Activated T-helper 1 cell treated with anti-CD3 and anti-CD28 coated beads, Interleukin-12 subunit alpha, Interleukin-12 subunit beta, Interleukin-2, Interleukin-4 antibody, amounts not matched to agents 30 ng/mL and 10 ng/mL and 1 ng/mL, durations not matched to agents 14 hours and 24 hours and 36 hours (primary cell): Measurements from ENCODE around the gene SRRM2. TPM values are rescaled to one million over a fixed set of nuclear protein-coding genes. Genes with fewer than 3 reads are reported as not detected.

Experiments
- DNase-seq: peaks from one replicate; pipeline ENCODE4 v3.0.0; 2021; ENCODE audit warnings: low spot score
- H3K27ac Mint-ChIP-seq: one replicate; pipeline ENCODE4 v1.8.0; 2021; ENCODE audit warnings: mild to moderate bottlenecking, mixed read lengths
- H3K27me3 Mint-ChIP-seq: one replicate; pipeline ENCODE4 v1.8.0; 2022; ENCODE audit warnings: mild to moderate bottlenecking, moderate library complexity, mixed read lengths; ENCODE audit not compliant: insufficient read depth
- H3K36me3 Mint-ChIP-seq: one replicate; pipeline ENCODE4 v1.8.0; 2021; ENCODE audit warnings: low read depth, mixed read lengths
- H3K4me1 Mint-ChIP-seq: one replicate; pipeline ENCODE4 v1.8.0; 2021; ENCODE audit warnings: low read depth, mixed read lengths
- H3K4me3 Mint-ChIP-seq: one replicate; pipeline ENCODE4 v1.8.0; 2021; ENCODE audit warnings: mild to moderate bottlenecking, moderate library complexity, mixed read lengths
- H3K9me3 Mint-ChIP-seq: one replicate; pipeline ENCODE4 v1.8.0; 2021; ENCODE audit warnings: mixed read lengths
- intact Hi-C: fragments of 100-400 bp; cut with micrococcal nuclease; formaldehyde crosslinking; loops from one replicate; pipeline ENCODE4 v1.15.1; 2024
- total RNA-seq: library from RNA; stranded (reverse); gene quantifications from 2 replicates; pipeline ENCODE4 v1.2.3, GENCODE V29; 2022

The SRRM2 gene
- total RNA-seq, 1 donor from 2014 or later = 639 TPM

GRCh38 chr16:2710021-2710710 lies 42.3 kb upstream of the SRRM2 start:
- Mint-ChIP-seq H3K9me3 (no peaks in the 10 kb centered on the region), H3K27ac (no peak overlapping the region), H3K4me1 (no peaks in the 10 kb centered on the region), H3K4me3 (no peak overlapping the region), H3K36me3 (peaks cover 3% of the 10 kb centered on the region), H3K27me3 (peaks cover 3% of the 10 kb centered on the region)
- DNase-seq = no peak
- intact Hi-C loops = no loop called here

GRCh38 chr16:2710711-2711231 lies 41.7 kb upstream of the SRRM2 start:
- no peak for DNase-seq
- Mint-ChIP-seq H3K4me1 (no peaks in the 10 kb centered on the region), H3K4me3 (no peak overlapping the region), H3K27ac (no peak overlapping the region), H3K9me3 (no peaks in the 10 kb centered on the region), H3K36me3 (peaks cover 3% of the 10 kb centered on the region), H3K27me3 (peaks cover 3% of the 10 kb centered on the region)
- intact Hi-C loops = no loop called here

GRCh38 chr16:2711370-2712062 lies 40.9 kb upstream of the SRRM2 start:
- intact Hi-C loops = no loop called here
- Mint-ChIP-seq H3K27me3 (peaks cover 3% of the 10 kb centered on the region), H3K27ac (no peak overlapping the region), H3K36me3 (peaks cover 3% of the 10 kb centered on the region), H3K4me3 (no peak overlapping the region), H3K4me1 (no peaks in the 10 kb centered on the region), H3K9me3 (no peaks in the 10 kb centered on the region)
- no peak for DNase-seq

- intact Hi-C loops = no loop called here
- peaks cover 3% of the 10 kb centered on the region for H3K27me3 Mint-ChIP-seq
- DNase-seq = no peak
- no peaks in the 10 kb centered on the region for H3K4me1 Mint-ChIP-seq
- H3K9me3 Mint-ChIP-seq = no peaks in the 10 kb centered on the region
- peaks cover 3% of the 10 kb centered on the region for H3K36me3 Mint-ChIP-seq
- no peak overlapping the region for H3K4me3 Mint-ChIP-seq
- no peak overlapping the region for H3K27ac Mint-ChIP-seq
Measured at GRCh38 chr16:2712063-2712441, 40.4 kb upstream of the SRRM2 start.

GRCh38 chr16:2712546-2712945 lies 39.9 kb upstream of the SRRM2 start:
- no peaks in the 10 kb centered on the region for H3K9me3 Mint-ChIP-seq
- DNase-seq = no peak
- no peak overlapping the region for H3K4me3 Mint-ChIP-seq
- peaks cover 3% of the 10 kb centered on the region for H3K36me3 Mint-ChIP-seq
- H3K4me1 Mint-ChIP-seq = no peaks in the 10 kb centered on the region
- intact Hi-C loops = no loop called here
- H3K27me3 Mint-ChIP-seq = peaks cover 3% of the 10 kb centered on the region
- no peak overlapping the region for H3K27ac Mint-ChIP-seq

GRCh38 chr16:2713523-2713922 lies 38.9 kb upstream of the SRRM2 start:
- H3K27me3 Mint-ChIP-seq = peaks cover 3% of the 10 kb centered on the region
- no peak for DNase-seq
- H3K4me1 Mint-ChIP-seq = no peaks in the 10 kb centered on the region
- H3K9me3 Mint-ChIP-seq = no peaks in the 10 kb centered on the region
- H3K27ac Mint-ChIP-seq = no peak overlapping the region
- peaks cover 1% of the 10 kb centered on the region for H3K36me3 Mint-ChIP-seq
- intact Hi-C loops = no loop called here
- no peak overlapping the region for H3K4me3 Mint-ChIP-seq

DNA sequence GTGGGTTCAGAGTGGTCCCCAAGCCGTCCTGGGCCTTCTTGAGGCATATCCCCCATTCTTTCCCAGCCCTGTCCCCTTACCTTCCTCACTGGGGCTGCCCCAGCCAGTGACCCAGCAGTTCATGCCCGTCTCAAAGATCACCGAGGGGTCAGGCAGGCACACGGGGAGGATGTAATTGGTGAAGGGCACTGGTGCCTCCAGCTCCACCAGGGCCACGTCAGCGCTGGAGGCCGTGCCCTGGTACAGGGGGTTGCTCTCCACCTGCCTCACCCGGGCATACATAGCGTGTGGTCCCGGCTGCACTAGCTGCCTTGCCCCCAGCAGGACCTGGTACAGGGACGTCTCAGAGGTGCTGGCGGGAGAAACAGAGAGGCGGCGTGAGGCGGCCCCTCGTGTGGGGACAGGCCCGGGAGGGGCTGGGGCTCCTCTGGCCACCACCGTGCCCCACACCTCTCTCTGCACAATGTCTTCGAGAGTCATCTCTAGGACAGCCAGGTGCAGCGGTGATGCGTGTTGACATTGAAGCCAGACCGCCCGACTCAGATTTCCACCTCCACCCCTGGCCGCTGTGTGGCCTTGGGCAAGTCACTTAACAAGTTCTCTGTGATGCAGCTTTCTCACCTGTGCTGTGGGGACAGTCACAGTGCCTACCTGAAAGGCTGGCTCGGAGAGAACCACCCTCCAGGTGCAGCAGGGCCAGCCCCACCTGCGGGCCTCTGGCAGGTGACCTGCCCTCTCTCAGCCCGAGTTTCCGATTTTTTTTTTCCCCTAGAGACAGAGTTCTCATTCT lies 38.3 kb upstream of the SRRM2 start:
- Mint-ChIP-seq H3K4me3 (no peak overlapping the region), H3K4me1 (no peaks in the 10 kb centered on the region), H3K27ac (no peak overlapping the region), H3K27me3 (peaks cover 3% of the 10 kb centered on the region), H3K36me3 (peaks cover 1% of the 10 kb centered on the region), H3K9me3 (no peaks in the 10 kb centered on the region)
- intact Hi-C loops = no loop called here
- DNase-seq = no peak

GRCh38 chr16:2715064-2715463 lies 37.4 kb upstream of the SRRM2 start:
- H3K27ac Mint-ChIP-seq = peak overlapping the region; percentile 31
- no peaks in the 10 kb centered on the region for H3K9me3 Mint-ChIP-seq
- peaks cover 3% of the 10 kb centered on the region for H3K27me3 Mint-ChIP-seq
- H3K4me3 Mint-ChIP-seq = no peak overlapping the region
- H3K36me3 Mint-ChIP-seq = peaks cover 1% of the 10 kb centered on the region
- H3K4me1 Mint-ChIP-seq = no peaks in the 10 kb centered on the region
- no peak for DNase-seq
- intact Hi-C loops = loop anchor here (1.0 kb wide), 1 partner anchor 33 kb away; the partner anchor contains the start of gene KCTD5

DNA sequence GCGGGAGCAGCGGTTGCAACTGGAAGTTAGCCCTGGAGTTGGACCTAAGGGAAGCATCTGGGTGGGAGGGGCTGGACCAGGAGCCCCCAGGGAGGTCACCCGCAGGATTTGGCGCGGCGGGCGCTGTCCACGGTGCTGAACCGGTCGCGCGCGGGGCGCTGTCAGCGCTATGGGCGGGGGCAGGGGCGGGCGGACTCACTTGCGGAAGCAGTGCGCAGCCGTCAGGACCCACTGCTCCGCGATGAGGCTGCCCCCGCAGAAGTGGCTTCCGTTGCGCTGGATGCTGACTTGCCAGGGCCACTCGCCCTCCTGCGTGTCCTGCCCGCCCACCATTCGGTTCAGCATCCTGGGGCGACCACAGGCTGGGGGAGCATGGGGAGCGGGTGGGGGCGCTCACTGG lies 36.9 kb upstream of the SRRM2 start:
- Mint-ChIP-seq H3K27ac (no peak overlapping the region), H3K36me3 (no peaks in the 10 kb centered on the region), H3K4me3 (no peak overlapping the region), H3K4me1 (no peaks in the 10 kb centered on the region), H3K9me3 (no peaks in the 10 kb centered on the region), H3K27me3 (peaks cover 3% of the 10 kb centered on the region)
- intact Hi-C loops = loop anchor here (1.0 kb wide), 1 partner anchor 33 kb away; the partner anchor contains the start of gene KCTD5
- peak; percentile 83 for DNase-seq

DNA sequence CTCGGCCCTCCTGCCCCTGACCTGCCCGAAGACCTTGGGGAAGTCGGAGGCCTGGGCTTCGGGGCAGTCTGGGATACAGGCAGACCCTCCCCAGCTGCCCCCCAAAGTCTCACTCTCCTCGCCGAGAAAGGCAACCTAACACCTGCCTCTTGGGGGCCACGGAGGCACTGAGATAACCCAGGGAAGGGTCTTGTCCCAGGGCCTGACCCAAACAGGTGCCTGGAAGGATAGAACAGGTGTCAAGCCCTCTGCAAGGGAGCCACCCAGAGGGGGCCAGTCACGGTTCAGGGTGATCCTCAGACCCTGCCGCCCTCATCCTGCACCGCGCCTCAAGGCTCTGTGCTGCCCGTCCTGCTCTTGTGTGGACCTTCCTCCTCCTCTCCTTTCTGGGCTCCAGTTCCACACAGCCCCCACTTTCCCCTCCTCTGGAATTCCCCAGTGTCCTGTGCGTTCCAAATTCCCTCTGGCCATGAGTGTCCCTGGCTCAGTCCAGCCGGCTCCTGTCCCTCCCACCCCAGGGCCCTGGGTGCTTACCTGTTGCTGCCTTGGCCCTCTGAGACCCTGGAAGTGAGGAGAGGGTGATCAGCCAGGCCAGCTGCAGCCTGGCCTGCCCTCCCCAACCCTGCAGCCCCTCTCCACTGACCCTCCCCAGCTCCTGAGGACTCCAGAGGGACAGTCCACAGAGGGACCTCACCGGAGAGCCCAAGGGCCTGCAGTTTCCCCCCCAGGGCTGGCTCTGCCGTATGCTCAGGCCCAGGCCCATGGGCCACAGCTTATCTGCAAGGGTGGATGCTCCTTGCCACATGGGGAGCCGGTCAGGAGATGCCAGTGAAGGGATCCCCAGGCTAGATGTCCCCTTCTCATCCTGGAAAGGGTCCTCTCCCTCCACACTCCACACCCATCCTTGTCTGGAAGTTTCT lies 36.2 kb upstream of the SRRM2 start:
- Mint-ChIP-seq H3K27me3 (peaks cover 3% of the 10 kb centered on the region), H3K9me3 (no peaks in the 10 kb centered on the region), H3K36me3 (no peaks in the 10 kb centered on the region), H3K4me1 (no peaks in the 10 kb centered on the region), H3K27ac (no peak overlapping the region), H3K4me3 (no peak overlapping the region)
- DNase-seq = no peak
- intact Hi-C loops = loop anchor here (1.0 kb wide), 1 partner anchor 34 kb away; the partner anchor contains the start of gene KCTD5

DNA sequence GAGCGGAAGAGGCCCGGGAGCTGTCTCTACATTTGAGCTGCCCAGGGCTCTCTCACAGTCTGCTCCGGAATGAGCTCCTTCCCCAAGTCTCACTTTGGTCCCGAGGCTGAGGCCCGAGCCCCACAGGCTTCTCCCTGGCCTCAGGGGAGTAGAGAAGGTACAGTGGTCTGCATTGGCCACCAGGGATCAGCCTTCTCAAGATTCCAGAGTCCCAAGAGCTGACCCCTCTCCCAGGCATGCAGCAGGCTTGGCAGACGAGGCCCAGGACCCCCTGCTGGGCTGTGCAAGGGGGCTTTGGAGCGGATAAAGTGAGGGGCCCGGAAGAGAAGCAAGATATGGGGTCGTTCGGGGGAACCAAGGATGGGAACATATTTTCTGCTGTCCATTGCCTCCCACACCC lies 35.5 kb upstream of the SRRM2 start:
- DNase-seq = no peak
- Mint-ChIP-seq H3K27me3 (peaks cover 3% of the 10 kb centered on the region), H3K4me1 (no peaks in the 10 kb centered on the region), H3K36me3 (no peaks in the 10 kb centered on the region), H3K9me3 (no peaks in the 10 kb centered on the region), H3K27ac (no peak overlapping the region), H3K4me3 (no peak overlapping the region)
- intact Hi-C loops = no loop called here
